Progenitor cell of endocrine pancreas (in vitro differentiated cells): Measurements from ENCODE around the gene INAVA. TPM values are rescaled to one million over a fixed set of nuclear protein-coding genes. Genes with fewer than 3 reads are reported as not detected.

ENCODE experiments used
- DNase-seq: peaks from one replicate; pipeline ENCODE4 v3.0.0; 2021; ENCODE audit warnings: low spot score; ENCODE audit not compliant: unreplicated experiment
- H3K27ac Mint-ChIP-seq: 2 replicates; pipeline ENCODE4 v1.8.0; 2021; ENCODE audit warnings: mild to moderate bottlenecking, moderate library complexity, mixed read lengths
- H3K27me3 Mint-ChIP-seq: 2 replicates; pipeline ENCODE4 v1.8.0; 2021; ENCODE audit warnings: mixed read lengths
- H3K36me3 Mint-ChIP-seq: 2 replicates; pipeline ENCODE4 v1.8.0; 2022; ENCODE audit warnings: mixed read lengths; ENCODE audit not compliant: insufficient read depth
- H3K4me1 Mint-ChIP-seq: 2 replicates; pipeline ENCODE4 v1.8.0; 2021; ENCODE audit warnings: low read depth, mixed read lengths
- H3K4me3 Mint-ChIP-seq: 2 replicates; pipeline ENCODE4 v1.8.0; 2021; ENCODE audit warnings: low read depth, mild to moderate bottlenecking, moderate library complexity, mixed read lengths
- H3K9me3 Mint-ChIP-seq: 2 replicates; pipeline ENCODE4 v1.8.0; 2021; ENCODE audit warnings: low read depth, mixed read lengths
- CTCF ChIP-seq: fragments of 200-600 bp; sonication (generic); IDR thresholded peaks from one replicate; pipeline ENCODE4 v1.5.0; 2021; ENCODE audit warnings: antibody characterized with exemption, mild to moderate bottlenecking; ENCODE audit not compliant: unreplicated experiment
- total RNA-seq: library from RNA; stranded (reverse); gene quantifications from 2 replicates; pipeline ENCODE4 v1.2.1, GENCODE V29; 2021

Gene INAVA
- total RNA-seq, 1 donor from 2014 or later, result 84.2 TPM

GRCh38 chr1:200895443-200895789 lies 716 bp downstream of the INAVA start:
- H3K4me3 Mint-ChIP-seq, result peak overlapping the region; percentile 85
- no peaks in the 10 kb centered on the region for H3K27me3 Mint-ChIP-seq
- peaks cover 11% of the 10 kb centered on the region for H3K36me3 Mint-ChIP-seq
- H3K4me1 Mint-ChIP-seq, result peaks cover 59% of the 10 kb centered on the region
- peak overlapping the region; percentile 99 for H3K27ac Mint-ChIP-seq
- no peaks in the 10 kb centered on the region for H3K9me3 Mint-ChIP-seq
- no peak for TF ChIP-seq CTCF
- no peak for DNase-seq

GRCh38 chr1:200895801-200896530 lies 1.3 kb downstream of the INAVA start:
- peak overlapping the region; percentile 85 for H3K4me3 Mint-ChIP-seq
- H3K36me3 Mint-ChIP-seq, result peaks cover 11% of the 10 kb centered on the region
- no peak for DNase-seq
- H3K27ac Mint-ChIP-seq, result peak overlapping the region; percentile 99
- no peaks in the 10 kb centered on the region for H3K9me3 Mint-ChIP-seq
- no peaks in the 10 kb centered on the region for H3K27me3 Mint-ChIP-seq
- TF ChIP-seq CTCF, result no peak
- peaks cover 56% of the 10 kb centered on the region for H3K4me1 Mint-ChIP-seq

- Mint-ChIP-seq H3K4me3 (peak overlapping the region; percentile 85), H3K4me1 (peaks cover 56% of the 10 kb centered on the region), H3K27me3 (no peaks in the 10 kb centered on the region), H3K36me3 (peaks cover 13% of the 10 kb centered on the region), H3K27ac (peak overlapping the region; percentile 99), H3K9me3 (no peaks in the 10 kb centered on the region)
- peak; percentile 42 for DNase-seq
- TF ChIP-seq CTCF, result no peak
Measured at GRCh38 chr1:200896531-200897196, 2.0 kb downstream of the INAVA start.

- Mint-ChIP-seq H3K4me3 (no peak overlapping the region), H3K27ac (peak overlapping the region; percentile 90), H3K36me3 (peaks cover 16% of the 10 kb centered on the region), H3K27me3 (no peaks in the 10 kb centered on the region), H3K4me1 (peaks cover 52% of the 10 kb centered on the region), H3K9me3 (no peaks in the 10 kb centered on the region)
- no peak for TF ChIP-seq CTCF
- no peak for DNase-seq
Measured at GRCh38 chr1:200897259-200897658, 2.6 kb downstream of the INAVA start.

- Mint-ChIP-seq H3K4me3 (no peak overlapping the region), H3K27me3 (no peaks in the 10 kb centered on the region), H3K36me3 (peaks cover 19% of the 10 kb centered on the region), H3K27ac (peak overlapping the region; percentile 90), H3K4me1 (peaks cover 39% of the 10 kb centered on the region), H3K9me3 (no peaks in the 10 kb centered on the region)
- no peak for TF ChIP-seq CTCF
- no peak for DNase-seq
Measured at GRCh38 chr1:200899015-200899386, 4.3 kb downstream of the INAVA start.
